NCI-H1436 treated with DMSO at 0.1 percent for 48 hours (cell line): Measurements from ENCODE around the gene FHIT.
"Not testable (repeated sequence)": the region's sequence is repeated elsewhere in the genome, so short reads cannot be mapped to it uniquely, and the experiment has no call there.

Experiments used
- DNase-seq: peaks from one replicate; lab custom pipeline; 2025; lab: John Stamatoyannopoulos, UW

Gene FHIT

GRCh38 chr3:59934560-59934959 is 1316.7 kb downstream of the FHIT start:
- not testable (repeated sequence) for DNase-seq

GRCh38 chr3:59930170-59930569 is 1321.1 kb downstream of the FHIT start:
- DNase-seq, result no peak

GRCh38 chr3:59927056-59927455 is 1324.2 kb downstream of the FHIT start:
- no peak for DNase-seq

GRCh38 chr3:59925946-59926345 is 1325.3 kb downstream of the FHIT start:
- no peak for DNase-seq

- DNase-seq, result no peak
Measured at GRCh38 chr3:59922192-59922591, 1329.1 kb downstream of the FHIT start.

- peak; percentile 40 for DNase-seq
Measured at GRCh38 chr3:59920822-59921221, 1330.4 kb downstream of the FHIT start.

- no peak for DNase-seq
Measured at GRCh38 chr3:59919586-59919985, 1331.7 kb downstream of the FHIT start.

- DNase-seq, result no peak
Measured at GRCh38 chr3:59914251-59914650, 1337.0 kb downstream of the FHIT start.

GRCh38 chr3:59913645-59914044 is 1337.6 kb downstream of the FHIT start:
- DNase-seq, result no peak

- no peak for DNase-seq
Measured at GRCh38 chr3:59908701-59909100, 1342.6 kb downstream of the FHIT start.

- DNase-seq, result no peak
Measured at GRCh38 chr3:59908280-59908679, 1343.0 kb downstream of the FHIT start.

- no peak for DNase-seq
Measured at GRCh38 chr3:59904296-59904695, 1347.0 kb downstream of the FHIT start.

GRCh38 chr3:59899061-59899460 is 1352.2 kb downstream of the FHIT start:
- no peak for DNase-seq

- DNase-seq, result no peak
Measured at GRCh38 chr3:59895972-59896371, 1355.3 kb downstream of the FHIT start.

GRCh38 chr3:59894425-59895121 is 1356.7 kb downstream of the FHIT start:
- no peak for DNase-seq

GRCh38 chr3:59890639-59891038 is 1360.6 kb downstream of the FHIT start:
- no peak for DNase-seq

GRCh38 chr3:59886790-59887189 is 1364.5 kb downstream of the FHIT start:
- no peak for DNase-seq

GRCh38 chr3:59885899-59886400 is 1365.3 kb downstream of the FHIT start:
- DNase-seq, result no peak

GRCh38 chr3:59885101-59885500 is 1366.2 kb downstream of the FHIT start:
- no peak for DNase-seq

- no peak for DNase-seq
Measured at GRCh38 chr3:59884409-59884808, 1366.8 kb downstream of the FHIT start.

GRCh38 chr3:59882746-59883145 is 1368.5 kb downstream of the FHIT start:
- DNase-seq, result no peak

- no peak for DNase-seq
Measured at GRCh38 chr3:59880717-59881116, 1370.5 kb downstream of the FHIT start.

GRCh38 chr3:59879031-59879581 is 1372.1 kb downstream of the FHIT start:
- no peak for DNase-seq

GRCh38 chr3:59878038-59878427 is 1373.2 kb downstream of the FHIT start:
- DNase-seq, result no peak
